ENCODE measurements around the gene SLC26A3.

DNA sequence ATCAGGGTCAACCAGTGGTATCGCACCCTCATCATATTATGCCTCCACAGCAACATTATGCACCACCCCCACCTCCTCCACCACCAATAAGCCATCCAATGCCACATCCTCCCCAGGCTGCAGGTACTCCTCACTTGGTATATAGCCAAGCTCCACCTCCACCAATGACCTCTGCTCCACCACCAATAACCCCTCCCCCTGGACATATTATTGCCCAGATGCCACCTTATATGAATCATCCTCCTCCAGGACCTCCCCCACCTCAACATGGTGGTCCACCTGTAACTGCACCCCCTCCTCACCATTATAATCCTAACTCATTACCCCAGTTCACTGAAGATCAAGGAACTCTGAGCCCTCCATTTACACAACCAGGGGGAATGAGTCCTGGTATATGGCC lies 44.4 kb downstream of the SLC26A3 start:
- TF ChIP-seq, protein P1, sequence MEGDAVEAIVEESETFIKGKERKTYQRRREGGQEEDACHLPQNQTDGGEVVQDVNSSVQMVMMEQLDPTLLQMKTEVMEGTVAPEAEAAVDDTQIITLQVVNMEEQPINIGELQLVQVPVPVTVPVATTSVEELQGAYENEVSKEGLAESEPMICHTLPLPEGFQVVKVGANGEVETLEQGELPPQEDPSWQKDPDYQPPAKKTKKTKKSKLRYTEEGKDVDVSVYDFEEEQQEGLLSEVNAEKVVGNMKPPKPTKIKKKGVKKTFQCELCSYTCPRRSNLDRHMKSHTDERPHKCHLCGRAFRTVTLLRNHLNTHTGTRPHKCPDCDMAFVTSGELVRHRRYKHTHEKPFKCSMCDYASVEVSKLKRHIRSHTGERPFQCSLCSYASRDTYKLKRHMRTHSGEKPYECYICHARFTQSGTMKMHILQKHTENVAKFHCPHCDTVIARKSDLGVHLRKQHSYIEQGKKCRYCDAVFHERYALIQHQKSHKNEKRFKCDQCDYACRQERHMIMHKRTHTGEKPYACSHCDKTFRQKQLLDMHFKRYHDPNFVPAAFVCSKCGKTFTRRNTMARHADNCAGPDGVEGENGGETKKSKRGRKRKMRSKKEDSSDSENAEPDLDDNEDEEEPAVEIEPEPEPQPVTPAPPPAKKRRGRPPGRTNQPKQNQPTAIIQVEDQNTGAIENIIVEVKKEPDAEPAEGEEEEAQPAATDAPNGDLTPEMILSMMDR (IDR thresholded peaks at IDR 0.05; ENCODE audit: insufficient read depth, low read length, poor library complexity, severe bottlenecking), result no peak
- TF ChIP-seq EZH2phosphoT487 (conservative IDR thresholded peaks at IDR 0.05; ENCODE audit: low read length), result no peak
